Stimulated activated CD4-positive, alpha-beta T cell treated with anti-CD3 and anti-CD28 coated beads, Interleukin-2, amount 100 ng/mL, for 48 hours (primary cell): ENCODE data around the gene DNAH8.
"Not testable (repeated sequence)": the region's sequence is repeated elsewhere in the genome, so short reads cannot be mapped to it uniquely, and the experiment has no call there.

Experiments
- DNase-seq, 2 donors: peaks; one replicate each; pipeline ENCODE4 v3.0.0-alpha.2; 2020

The DNAH8 gene

DNA sequence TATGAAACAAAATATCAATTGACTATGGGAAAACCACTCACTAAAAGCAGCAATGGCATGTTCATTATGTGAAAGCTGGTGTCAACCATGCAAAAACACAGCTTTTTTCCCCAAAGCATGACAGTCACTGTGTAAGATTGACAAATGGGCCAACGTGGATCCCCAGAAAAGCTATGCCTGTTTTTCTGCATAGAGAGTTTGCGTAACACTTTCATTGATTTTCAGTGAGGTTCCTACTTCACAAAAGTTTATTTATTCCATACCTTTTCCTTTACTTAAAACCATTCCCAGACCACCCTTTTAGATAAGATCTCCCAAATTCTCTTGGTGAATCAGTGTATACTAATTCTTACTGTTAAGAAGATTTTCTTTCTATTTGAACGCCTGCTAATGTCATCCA, 195.1 kb downstream of the DNAH8 start:
- no peak for DNase-seq

DNA sequence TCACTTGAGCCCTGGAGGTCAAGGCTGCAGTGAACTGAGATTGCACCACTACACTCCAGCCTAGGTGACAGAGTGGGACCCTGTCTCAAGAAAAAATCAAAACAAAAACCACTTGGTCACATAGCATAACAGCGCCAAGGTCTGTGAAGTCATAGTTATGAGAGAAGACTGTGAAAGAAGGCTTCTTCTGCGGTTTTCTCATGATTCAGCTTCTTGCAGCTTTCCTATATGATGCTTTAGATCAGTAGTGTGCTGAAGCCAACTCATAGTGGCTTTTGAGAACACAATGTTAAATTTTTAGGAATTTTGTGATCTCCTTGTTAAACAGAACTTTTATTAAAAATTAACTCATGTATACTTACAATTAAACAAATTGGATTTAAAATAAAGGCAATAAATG, 197.3 kb downstream of the DNAH8 start:
- DNase-seq = no peak

DNA sequence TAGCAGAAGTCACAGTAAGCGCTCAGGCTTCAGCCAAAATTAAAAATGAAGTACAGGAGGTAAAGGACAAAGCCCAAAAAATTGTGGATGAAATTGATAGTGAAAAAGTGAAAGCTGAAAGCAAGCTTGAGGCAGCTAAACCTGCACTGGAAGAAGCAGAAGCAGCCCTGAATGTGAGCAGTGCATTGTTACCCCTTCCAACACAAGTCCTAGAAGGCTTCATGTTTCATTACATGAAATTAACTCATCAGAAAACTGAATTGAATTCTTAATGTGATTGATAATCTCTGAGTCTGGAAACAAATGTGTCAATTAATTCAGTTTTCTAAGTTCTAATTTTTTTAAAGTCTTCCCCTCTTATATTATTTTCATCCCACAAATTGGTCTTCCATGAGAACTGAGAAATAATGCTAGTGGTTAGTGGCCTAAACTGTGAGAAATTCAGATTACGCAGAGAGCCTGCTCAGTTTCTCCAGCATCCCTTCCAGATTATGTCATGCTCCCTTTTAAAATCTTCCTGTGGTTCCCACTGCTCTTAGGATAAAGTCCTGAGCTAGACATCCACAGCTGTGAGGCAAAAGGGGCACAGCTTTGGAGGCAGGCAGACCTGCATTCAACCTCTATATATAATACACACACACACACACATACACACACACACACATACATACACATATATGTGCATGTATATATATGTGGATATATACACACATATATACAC, 200.3 kb downstream of the DNAH8 start:
- no peak for DNase-seq

DNA sequence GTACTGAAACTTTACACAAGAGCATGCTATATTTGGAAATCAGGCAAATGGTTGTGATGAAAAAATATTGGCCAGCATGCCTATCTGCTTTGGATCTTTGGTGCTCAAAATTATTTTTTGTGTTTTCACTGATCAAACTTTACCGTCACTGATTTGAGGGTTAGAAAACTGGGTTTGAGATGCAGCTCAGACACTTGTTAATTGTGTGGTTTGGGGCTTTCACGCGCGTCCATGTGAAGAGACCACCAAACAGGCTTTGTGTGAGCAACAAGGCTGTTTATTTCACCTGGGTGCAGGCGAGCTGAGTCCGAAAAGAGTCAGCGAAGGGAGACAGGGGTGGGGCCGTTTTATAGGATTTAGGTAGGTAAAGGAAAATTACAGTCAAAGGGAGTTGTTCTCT, 206.4 kb downstream of the DNAH8 start:
- DNase-seq = not testable (repeated sequence)

DNA sequence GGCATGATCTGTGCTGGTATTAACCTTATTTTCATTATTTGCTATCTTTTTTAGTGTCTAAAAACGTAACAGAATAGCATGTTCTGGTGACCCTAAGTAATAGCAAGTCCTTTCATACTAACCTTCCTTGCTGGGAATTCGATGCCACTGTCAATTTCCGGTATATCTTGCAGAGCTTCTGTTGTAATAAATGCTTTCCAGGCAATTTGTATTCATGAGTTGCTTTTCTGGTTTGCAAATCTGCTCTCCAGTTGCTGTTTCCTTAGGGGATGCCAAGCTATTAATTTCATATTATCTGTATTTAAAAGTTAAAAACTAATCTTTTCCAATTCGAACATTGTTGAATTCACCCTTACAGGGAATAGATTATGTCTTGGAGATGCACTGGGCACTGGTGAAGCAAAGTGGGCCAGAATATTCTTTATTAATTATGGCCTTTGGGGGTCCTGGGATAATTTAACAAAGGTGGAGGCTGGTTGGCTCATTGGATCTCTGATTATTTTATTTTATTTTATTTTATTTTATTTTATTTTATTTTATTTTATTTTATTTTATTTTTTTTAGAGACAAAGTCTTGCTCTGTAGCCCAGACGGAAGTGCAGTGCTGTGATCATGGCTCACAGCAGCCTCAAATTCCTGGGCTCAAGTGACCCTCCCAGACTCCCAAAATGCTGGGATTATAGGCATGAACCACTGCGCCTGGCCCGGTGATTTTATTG, 209.8 kb downstream of the DNAH8 start:
- no peak for DNase-seq

DNA sequence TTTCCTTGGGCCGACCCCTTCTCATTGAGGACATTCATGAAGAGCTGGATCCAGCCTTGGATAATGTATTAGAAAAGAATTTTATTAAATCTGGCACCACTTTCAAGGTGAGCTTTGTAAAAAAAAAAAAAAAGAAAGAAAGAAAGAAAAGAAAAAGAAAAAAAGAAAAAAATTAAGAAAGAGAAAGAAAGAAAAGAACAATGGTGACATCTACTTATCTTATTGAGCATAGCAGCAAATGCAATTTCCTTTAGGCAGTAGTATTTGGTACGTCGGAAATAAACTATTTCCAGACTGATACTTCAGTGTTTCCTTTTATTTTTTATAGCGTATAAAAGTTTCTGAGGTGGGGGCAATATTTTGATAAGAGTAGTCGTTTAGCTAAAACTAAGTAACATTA, 214.4 kb downstream of the DNAH8 start:
- no peak for DNase-seq

DNA sequence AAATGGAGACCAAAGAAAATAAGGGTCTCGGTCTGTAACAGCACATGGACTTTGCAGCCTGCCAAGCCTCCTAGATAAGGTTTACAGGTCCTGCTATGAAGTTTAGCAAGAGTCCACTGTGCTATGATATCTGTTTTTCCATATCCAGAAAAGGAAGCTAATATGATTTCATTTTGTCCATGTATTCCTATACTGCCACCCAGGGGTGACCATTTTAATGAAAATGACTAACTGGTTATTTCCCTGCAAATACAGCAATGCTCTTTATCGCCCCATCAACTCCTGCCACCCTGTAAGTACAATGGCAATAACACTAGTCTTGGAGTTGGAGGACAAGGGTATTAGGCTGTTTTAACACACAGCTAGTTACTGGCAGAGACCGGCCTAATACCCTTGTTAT, 218.3 kb downstream of the DNAH8 start:
- no peak for DNase-seq

DNA sequence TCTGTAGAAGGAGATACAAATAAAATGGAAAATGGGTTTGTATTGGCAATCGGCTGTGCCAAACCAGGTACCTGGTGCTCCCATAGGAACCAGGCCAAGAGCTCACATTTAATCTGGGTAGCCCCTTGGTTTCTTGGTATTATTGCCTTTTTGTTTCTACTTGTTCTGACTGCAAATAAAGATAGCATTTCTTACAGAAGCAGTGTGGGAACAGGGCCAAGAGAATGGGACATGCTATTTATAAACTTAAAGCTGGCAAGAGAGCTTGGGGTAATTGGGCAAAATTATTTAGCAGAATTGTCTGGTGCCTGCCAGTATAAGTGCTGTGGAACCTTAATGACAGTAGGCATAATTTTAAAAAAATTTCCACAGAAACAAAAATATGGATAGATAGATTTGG, 219.9 kb downstream of the DNAH8 start:
- DNase-seq = no peak

DNA sequence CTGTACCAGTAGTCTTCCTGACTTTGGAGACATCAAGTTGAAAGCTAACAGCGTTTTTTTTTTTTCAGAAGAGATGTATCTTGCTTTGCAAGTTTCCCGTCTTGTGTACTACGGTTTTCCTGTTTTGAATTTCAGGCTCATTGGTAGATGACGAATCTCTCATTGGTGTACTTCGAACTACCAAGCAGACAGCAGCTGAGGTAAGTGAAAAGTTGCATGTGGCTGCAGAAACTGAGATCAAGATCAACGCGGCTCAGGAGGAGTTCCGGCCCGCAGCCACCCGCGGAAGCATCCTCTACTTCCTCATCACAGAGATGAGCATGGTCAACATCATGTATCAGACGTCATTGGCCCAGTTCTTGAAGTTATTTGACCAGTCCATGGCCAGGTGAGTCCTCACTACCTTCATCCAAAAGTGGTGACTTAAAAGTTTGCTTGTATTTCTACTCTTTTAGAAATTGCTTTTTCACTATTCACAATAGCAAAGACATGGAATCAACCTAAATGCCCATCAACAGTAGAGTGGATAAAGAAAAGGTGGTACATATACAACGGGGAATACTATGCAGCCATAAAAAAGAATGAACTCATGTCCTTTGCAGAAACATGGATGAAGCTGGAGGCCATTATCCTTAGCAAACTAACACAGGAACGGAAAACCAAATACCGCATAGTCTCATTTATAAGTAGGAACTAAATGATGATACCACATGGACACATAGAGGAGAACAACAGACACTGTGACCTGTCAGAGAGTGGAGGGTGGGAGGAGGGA, 222.9 kb downstream of the DNAH8 start:
- DNase-seq = no peak

DNA sequence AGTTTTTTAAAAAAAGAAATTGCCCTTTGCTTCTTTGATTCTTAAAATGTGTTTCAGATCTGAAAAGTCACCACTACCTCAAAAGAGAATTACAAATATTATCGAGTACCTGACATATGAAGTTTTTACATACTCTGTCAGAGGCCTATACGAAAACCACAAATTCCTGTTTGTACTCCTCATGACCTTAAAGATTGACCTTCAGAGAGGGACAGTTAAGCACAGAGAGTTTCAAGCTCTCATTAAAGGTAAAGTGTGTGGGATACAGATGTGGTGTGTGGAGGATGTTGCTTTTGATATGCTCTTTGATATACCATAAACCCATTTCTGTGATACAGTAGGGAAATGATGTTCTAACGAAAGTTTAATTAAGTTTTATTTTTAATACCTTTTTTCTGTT, 223.6 kb downstream of the DNAH8 start:
- DNase-seq = no peak

DNA sequence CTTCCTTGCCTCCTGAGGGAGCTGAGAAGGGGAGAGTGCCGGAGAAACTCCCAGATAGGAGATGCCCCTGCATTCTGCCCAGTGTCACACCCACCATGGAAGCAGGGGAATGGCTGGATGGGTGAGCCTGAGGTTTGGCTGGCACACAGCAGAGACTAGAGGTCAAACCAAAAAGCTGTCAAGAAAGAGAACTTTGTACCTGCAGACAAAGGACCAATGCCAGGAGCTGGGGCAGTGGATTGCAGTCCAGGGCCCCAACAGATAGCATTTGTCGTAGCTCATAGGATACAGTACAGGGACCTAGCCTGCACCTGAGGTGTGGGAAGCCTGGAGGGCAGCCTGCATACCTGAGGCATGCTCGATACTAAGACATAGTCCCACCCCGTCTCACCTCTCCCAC, 227.3 kb downstream of the DNAH8 start:
- DNase-seq = no peak

DNA sequence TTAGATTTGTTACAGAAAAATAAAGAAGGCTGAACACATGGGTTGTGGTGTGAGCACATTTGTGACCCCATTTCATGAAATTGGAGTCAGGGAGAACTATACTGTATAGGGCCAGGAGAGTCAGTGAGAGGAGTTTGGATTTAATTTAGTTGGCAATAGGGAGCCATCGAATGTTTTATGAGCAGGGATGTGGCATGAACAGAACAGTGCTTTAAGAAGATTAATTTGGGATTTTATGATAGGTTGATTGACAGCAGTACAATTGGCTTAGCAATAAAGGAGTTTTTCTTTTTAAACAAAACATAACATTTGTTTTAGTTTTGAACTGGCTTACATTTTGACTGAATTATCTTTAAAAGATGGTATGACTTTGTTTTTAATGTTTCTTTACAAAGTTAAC, 227.9 kb downstream of the DNAH8 start:
- DNase-seq = no peak

DNA sequence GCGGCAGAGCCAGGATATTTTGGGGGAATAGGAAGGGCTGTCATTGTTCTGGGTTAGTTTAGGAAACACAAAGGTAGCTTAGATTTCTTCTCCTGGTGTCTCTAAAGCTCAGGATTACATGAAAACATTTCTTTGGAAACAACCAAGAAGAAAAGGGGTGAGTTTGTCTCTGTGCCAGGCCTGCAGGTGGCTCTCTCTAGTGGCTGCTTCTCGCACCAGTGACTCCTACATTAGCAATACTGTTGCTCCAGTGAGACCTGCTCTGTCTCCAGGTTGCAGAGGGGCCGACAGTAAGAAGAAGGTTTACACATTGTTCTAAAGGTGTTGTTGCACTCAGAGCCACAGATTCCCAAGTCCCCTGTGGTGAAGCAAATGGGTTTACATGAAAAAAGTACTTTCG, 228.9 kb downstream of the DNAH8 start:
- DNase-seq = no peak

DNA sequence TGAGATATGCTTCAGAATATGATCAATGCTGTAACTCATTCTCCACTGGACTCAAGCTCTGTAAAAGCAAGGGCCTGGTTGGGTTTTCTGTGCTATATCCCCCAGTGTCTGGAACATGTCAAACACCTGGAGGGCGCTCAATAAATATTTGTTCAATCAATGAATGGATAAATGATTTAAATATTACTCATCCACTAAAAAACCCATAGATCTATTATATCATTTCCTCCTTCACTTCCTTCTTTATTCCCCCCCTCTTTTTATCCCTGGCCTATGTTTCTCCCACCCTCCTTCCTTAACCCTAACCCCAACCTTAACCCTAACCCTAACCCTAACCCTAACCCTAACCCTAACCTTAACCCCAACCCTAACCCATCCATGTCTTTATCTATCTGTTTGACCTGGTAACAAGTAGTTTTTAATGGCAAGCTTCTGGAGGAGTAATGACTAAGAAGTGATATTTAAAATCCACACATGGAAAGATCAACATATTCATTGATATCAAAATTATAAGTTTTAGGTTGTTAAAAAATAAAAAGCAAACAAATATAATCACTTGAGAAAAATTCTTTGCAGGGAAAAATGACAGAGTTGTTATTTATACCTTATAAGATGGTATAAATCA, 229.7 kb downstream of the DNAH8 start:
- DNase-seq = no peak

DNA sequence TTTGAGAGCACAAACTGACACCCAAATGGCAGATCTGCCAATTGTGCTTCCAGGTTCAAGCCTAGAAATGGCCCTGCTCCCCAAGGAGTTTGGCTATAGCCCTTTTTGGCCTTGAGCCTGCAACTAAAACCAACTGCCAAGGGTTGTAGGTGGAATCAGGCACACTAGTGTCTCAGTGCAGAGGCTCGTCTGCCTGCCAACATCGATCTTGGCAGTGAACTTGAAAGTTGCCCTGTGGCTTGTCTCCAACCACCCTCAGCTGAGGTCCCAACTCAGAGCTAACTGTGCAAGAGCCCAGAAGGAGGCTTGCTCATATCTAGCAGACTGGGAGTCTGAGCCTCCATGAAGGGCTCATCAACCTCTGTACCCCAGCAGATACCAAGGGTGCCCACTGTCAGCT, 240.8 kb downstream of the DNAH8 start:
- no peak for DNase-seq

DNA sequence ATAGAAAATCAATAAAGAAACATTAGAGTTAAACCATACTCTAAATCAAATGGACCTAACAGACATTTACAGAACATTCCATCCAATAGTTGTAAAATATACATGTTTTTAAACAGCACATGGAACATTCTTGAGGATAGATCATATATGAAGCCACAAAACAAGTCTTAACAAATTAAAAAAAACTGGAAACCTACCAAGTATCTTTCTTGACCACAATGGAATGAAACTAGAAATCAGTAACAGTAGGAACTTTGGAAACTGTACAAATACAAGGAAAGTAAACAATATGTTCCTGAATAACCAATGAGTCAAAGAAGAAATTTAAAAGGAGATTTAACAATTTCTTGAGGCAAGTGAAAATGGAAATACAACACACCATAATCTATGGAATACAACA, 242.3 kb downstream of the DNAH8 start:
- DNase-seq = no peak

DNA sequence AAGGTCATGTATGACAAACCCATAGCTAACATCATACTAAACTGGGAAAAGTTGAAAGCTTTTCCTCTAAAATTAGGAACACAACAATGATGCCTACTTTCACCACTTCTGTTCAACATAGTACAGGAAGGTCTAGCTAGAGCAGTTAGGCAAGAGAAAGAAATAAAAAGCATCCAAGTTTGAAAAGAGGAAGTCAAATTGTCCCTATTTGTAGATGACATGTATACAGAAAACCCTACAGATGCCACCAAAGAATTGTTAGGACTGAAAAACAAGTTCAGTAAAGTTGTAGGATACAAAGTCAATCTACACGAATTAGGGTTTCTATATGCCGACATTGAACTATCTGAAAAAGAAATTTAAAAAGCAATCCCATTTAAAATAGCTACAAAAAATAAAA, 244.0 kb downstream of the DNAH8 start:
- DNase-seq = no peak

DNA sequence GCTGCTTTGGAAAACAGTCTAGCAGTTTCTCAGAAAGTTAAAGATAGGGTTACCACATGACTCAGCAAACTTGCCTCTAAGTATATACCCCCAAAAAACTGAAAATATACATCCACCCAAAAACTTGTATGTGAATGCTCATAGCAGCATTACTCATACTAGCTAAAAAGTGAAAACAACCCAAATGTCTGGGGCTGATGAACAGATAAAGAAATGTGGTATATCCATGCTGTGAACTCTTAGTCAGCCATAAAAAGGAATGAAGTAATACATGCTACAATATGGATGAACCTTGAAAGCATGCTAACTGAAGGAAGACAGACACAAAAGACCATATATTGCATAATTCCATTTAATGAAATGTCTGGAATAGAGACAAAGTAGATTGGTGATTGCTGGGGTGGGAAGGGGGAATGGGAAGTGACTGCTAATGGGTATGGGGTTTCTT, 253.6 kb downstream of the DNAH8 start:
- no peak for DNase-seq

DNA sequence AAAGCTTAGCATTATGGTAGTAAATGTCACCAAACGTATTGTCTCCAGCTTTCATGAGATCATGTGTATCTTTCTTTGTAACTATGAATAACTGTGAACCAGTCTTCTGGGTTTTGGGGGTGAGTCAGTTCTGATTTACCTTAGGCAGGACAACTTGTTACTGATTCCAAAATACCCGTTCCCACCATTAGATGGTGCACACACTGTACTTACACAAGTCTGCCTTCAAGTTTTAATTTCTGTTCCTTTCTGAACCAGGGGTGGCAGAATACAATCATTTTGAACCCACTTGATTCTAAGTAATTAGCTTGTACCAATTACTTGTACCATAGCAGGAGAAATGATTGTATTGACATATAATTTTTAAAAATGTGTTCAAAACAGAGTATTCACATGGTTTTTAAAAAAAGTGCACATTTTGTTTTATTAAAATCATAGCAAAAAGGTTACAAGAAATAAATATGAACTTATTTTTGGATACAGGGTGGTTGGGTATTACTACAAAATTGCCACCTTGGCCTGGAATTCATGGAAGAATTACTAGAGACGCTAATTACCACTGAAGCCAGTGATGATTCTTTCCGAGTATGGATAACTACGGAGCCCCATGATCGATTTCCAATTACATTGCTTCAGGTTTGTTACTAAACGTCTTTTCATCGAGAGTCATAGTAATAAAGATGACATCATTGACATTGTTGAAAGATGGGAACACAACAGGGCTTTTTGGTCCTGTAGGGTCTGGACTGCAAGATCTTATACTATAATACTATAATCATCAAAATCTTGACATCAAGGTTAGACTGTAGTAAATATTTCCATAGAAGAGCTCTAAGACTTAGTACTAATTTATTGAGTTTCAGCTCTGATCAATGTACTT, 258.3 kb downstream of the DNAH8 start:
- peak in 1 of 2 donors; percentile 29 for DNase-seq

DNA sequence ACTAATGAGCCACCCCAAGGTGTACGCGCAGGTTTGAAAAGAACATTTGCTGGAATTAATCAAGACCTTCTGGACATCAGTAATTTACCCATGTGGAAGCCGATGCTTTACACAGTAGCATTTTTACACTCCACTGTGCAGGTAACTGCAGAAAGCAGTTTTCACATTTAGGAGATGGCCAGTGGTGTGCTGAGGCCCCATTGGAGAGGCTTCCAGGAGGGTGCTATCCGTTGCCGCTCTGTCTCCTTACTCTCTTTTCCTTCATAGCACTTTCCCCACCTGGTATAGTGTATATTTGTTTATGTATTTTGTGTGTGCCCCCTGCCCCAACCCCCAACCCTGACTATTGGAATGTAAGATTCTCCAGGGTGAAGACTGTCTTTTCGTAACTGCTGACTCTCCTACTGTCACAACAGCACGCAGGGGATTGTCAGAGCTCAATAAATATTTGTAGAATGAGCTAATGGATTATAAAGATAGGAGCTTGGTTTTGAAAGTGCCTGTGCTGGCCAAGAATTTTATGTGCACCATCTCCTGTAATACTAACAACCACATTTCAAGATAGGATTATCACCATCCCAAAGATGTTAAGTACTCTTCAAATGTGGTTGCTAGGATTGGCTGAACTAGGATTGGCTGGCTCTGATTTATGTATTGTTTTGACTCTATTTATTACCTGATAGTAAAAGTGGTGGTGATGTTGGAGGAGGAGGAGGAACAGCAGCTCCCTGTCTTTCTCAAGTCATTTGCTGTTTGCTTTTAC, 259.5 kb downstream of the DNAH8 start:
- no peak for DNase-seq

DNA sequence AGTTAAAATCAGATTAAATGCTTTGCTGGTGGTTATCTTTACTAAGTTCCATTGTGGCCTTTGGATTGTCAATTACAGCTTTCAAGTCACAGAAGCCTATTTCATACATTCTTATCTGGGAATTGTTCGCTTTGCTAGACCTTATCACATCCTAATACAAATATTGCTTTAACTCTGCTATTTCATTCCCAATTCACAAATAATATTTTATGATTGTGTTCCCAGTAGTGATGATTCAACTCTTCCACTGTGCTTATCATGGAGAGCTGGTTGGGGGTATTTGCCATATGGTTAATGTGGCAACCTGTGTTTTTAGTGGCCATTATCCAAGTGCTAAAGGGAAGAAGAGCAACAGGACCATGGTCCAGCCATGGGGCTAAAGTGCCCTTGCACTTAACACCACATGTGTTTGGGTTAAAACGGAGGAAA, 260.5 kb downstream of the DNAH8 start:
- no peak for DNase-seq

DNA sequence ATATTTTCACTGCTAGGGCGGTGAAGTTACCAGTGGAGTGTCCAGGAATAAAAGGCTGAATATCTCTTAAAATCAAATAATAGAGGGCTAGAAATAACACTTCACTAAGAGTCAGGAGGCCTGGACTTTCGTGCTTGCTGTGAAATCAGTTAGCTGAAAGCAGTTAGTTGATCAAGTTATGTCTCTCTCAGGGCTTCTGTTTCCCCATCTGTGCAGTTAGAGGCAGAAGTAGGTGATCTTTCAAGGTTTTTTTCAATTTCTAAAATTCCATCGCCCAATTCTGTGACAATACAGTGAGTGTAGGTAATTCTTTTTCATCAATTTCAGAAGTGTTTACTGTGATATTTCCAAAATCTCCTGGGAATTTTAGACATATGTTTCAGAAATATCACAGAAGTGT, 260.9 kb downstream of the DNAH8 start:
- DNase-seq = no peak
